SK-N-SH (cell line): ENCODE measurements around the gene TMEM184A. TPM values are rescaled to one million over a fixed set of nuclear protein-coding genes. Genes with fewer than 3 reads are reported as not detected.
A peak's percentile ranks its signal among the peaks of the same experiment; 100 is the strongest.

Experiments
- CTCF ChIA-PET: fragments of 300-600, 350-600 bp; formaldehyde crosslinking; extraction: SDS; loops from one replicate; lab custom pipeline; 2021; lab: Yijun Ruan, JAX
- POLR2A ChIA-PET: fragments of 350-600 bp; sonication (Branson Sonifier 250); formaldehyde crosslinking; extraction: SDS; loops from one replicate; lab custom pipeline; 2020; ENCODE audit warnings: antibody characterized with exemption, inconsistent platforms; lab: Yijun Ruan, JAX
- DNase-seq: peaks from one replicate; pipeline ENCODE4 v3.0.0; 2012
- H2AFZ ChIP-seq: fragments of 200-600 bp; sonication (generic); 2 replicates; pipeline ENCODE4 v1.8.1; 2016; ENCODE audit warnings: antibody characterized with exemption, mild to moderate bottlenecking, low read depth
- H3F3A ChIP-seq: fragments of 200-600 bp; sonication (generic); replicated peaks from 2 replicates; pipeline ENCODE3; 2016; ENCODE audit warnings: antibody characterized with exemption, mild to moderate bottlenecking; ENCODE audit not compliant: insufficient read depth
- H3K27ac ChIP-seq, 2 experiments: fragments of 200-500 bp in 1 of 2; fragments of 200-600 bp in 1 of 2; sonication (Bioruptor generic) in 1 of 2; sonication (generic), shearing (Covaris generic) in 1 of 2; 2 replicates each; pipeline versions ENCODE4 v1.5.1 to v1.6.1; 2014 to 2016; ENCODE audit warnings: low read depth in 2 of 2, inconsistent platforms in 1 of 2, low read length in 1 of 2, mild to moderate bottlenecking in 1 of 2, mixed read lengths in 1 of 2
- H3K27me3 ChIP-seq: fragments of 200-600 bp; sonication (generic), shearing (Covaris generic); 2 replicates; pipeline ENCODE4 v1.6.1; 2016; ENCODE audit warnings: mixed run types; ENCODE audit not compliant: insufficient read depth
- H3K36me3 ChIP-seq, 2 experiments: fragments of 200-500 bp in 1 of 2; fragments of 200-600 bp in 1 of 2; sonication (Bioruptor generic) in 1 of 2; sonication (generic) in 1 of 2; replicated peaks in 1 of 2; 2 replicates each; pipeline versions ENCODE3 to v1.5.1; 2014 to 2016; ENCODE audit warnings: low read length in 1 of 2, mild to moderate bottlenecking in 1 of 2; ENCODE audit not compliant: insufficient read depth in 2 of 2, control insufficient read depth in 1 of 2
- H3K4me1 ChIP-seq, 2 experiments: fragments of 200-500 bp in 1 of 2; fragments of 200-600 bp in 1 of 2; sonication (Bioruptor generic) in 1 of 2; sonication (generic), shearing (Covaris generic) in 1 of 2; 2 replicates each; pipeline versions ENCODE4 v1.5.1 to v1.6.1; 2014 to 2016; ENCODE audit warnings: low read depth in 1 of 2, low read length in 1 of 2, mixed run types in 1 of 2; ENCODE audit not compliant: insufficient read depth in 2 of 2, control insufficient read depth in 1 of 2
- H3K4me2 ChIP-seq: fragments of 200-600 bp; sonication (generic), shearing (Covaris generic); 2 replicates; pipeline ENCODE4 v1.6.1; 2017; ENCODE audit warnings: mixed run types
- H3K4me3 ChIP-seq, 2 experiments: fragments of 200-500 bp in 1 of 2; fragments of 200-600 bp in 1 of 2; sonication (Bioruptor generic) in 1 of 2; sonication (generic), shearing (Covaris generic) in 1 of 2; 2 replicates each; pipeline versions ENCODE4 v1.5.1 to v1.8.1; 2014 to 2016; ENCODE audit warnings: low read depth in 2 of 2, inconsistent platforms in 1 of 2, low read length in 1 of 2, mild to moderate bottlenecking in 1 of 2, mixed read lengths in 1 of 2, moderate library complexity in 1 of 2
- H3K79me2 ChIP-seq: fragments of 200-600 bp; sonication (generic); 2 replicates; pipeline ENCODE4 v1.8.1; 2017; ENCODE audit warnings: mild to moderate bottlenecking; ENCODE audit not compliant: insufficient read depth
- H3K9ac ChIP-seq: fragments of 200-600 bp; sonication (generic); 2 replicates; pipeline ENCODE4 v1.6.1; 2017; ENCODE audit warnings: mixed run types
- H3K9me2 ChIP-seq: fragments of 200-600 bp; sonication (generic); 2 replicates; pipeline ENCODE4 v1.6.1; 2017; ENCODE audit warnings: mixed run types
- H3K9me3 ChIP-seq: fragments of 200-600 bp; sonication (generic); 2 replicates; pipeline ENCODE4 v1.6.1; 2017; ENCODE audit warnings: mixed run types, mild to moderate bottlenecking, moderate library complexity
- H4K20me1 ChIP-seq: fragments of 200-600 bp; sonication (generic); 2 replicates; pipeline ENCODE4 v1.6.1; 2017; ENCODE audit warnings: mild to moderate bottlenecking, mixed run types; ENCODE audit not compliant: insufficient read depth
- ELF1 ChIP-seq: IDR thresholded peaks from 2 replicates; pipeline ENCODE4 v1.4.0; 2012
- EZH2phosphoT487 ChIP-seq: fragments of 200-600 bp; sonication (generic); IDR thresholded peaks from 2 replicates; pipeline ENCODE4 v1.6.1; 2017; ENCODE audit warnings: low read depth, mixed run types, mild to moderate bottlenecking, antibody characterized with exemption, moderate library complexity, borderline replicate concordance
- GABPA ChIP-seq: IDR thresholded peaks from 2 replicates; pipeline ENCODE4 v1.4.0; 2012; ENCODE audit warnings: low read depth, mild to moderate bottlenecking
- JUND ChIP-seq: IDR thresholded peaks from 2 replicates; pipeline ENCODE4 v1.4.0; 2012
- MAX ChIP-seq: IDR thresholded peaks from 2 replicates; pipeline ENCODE4 v1.4.0; 2012; ENCODE audit warnings: low read depth
- MEF2A ChIP-seq: IDR thresholded peaks from 2 replicates; pipeline ENCODE4 v1.4.0; 2012; ENCODE audit warnings: low read depth, borderline replicate concordance
- MXI1 ChIP-seq: IDR thresholded peaks from 2 replicates; pipeline ENCODE4 v1.6.1; 2012; ENCODE audit warnings: mild to moderate bottlenecking, low read depth, low read length, improper control_type of control experiment
- NFIC ChIP-seq: IDR thresholded peaks from 2 replicates; pipeline ENCODE4 v1.4.0; 2012; ENCODE audit warnings: borderline replicate concordance
- PBX3 ChIP-seq: IDR thresholded peaks from 2 replicates; pipeline ENCODE4; 2012
- RAD21 ChIP-seq: IDR thresholded peaks from 2 replicates; pipeline ENCODE4 v1.6.1; 2012; ENCODE audit warnings: mild to moderate bottlenecking, low read length
- SIN3A ChIP-seq: IDR thresholded peaks from 2 replicates; pipeline ENCODE4 v1.6.1; 2012; ENCODE audit warnings: low read depth, mild to moderate bottlenecking, low read length, moderate library complexity, borderline replicate concordance
- TAF1 ChIP-seq: IDR thresholded peaks from 2 replicates; pipeline ENCODE4 v1.6.1; 2012; ENCODE audit warnings: low read depth, mild to moderate bottlenecking, low read length, moderate library complexity, borderline replicate concordance
- TEAD4 ChIP-seq: IDR thresholded peaks from 2 replicates; pipeline ENCODE4 v1.4.0; 2012; ENCODE audit warnings: mild to moderate bottlenecking, borderline replicate concordance; ENCODE audit not compliant: insufficient read depth
- WGBS: methylation state at CpG from one replicate; pipeline ENCODE4 v1.1.6; 2017; ENCODE audit warnings: low lambda C conversion rate; 5-methylcytosine and 5-hydroxymethylcytosine counted together
- polyA plus RNA-seq, 3 experiments: library from polyadenylated mRNA; depleted of rRNA; stranded (reverse); fragments of >200 nt; gene quantifications; 2 replicates each; pipeline ENCODE4 v1.2.3, GENCODE V29; 2012

TMEM184A gene
- polyA plus RNA-seq, 1 of the 3 experiments (the other 2 are of a cell fraction), result 1.5 TPM

- Histone ChIP-seq H3K4me3 (no peak overlapping the region), H3F3A (no peaks in the 10 kb centered on the region), H3K27ac (peak overlapping the region in 1 of 2 experiments; percentile 85; a peak in 1 of 4 replicates), H3K9me2 (no peaks in the 10 kb centered on the region), H3K4me1 (peaks cover 0 to 65% of the 10 kb centered on the region in 2 experiments; a peak in 1 of 4 replicates), H3K27me3 (peaks cover 39% of the 10 kb centered on the region), H3K9ac (no peak overlapping the region), H2AFZ (no peak overlapping the region), H3K36me3 (no peaks in the 10 kb centered on the region), H3K4me2 (no peak overlapping the region), H3K79me2 (no peaks in the 10 kb centered on the region), H3K9me3 (no peaks in the 10 kb centered on the region), H4K20me1 (no peaks in the 10 kb centered on the region)
- TF ChIP-seq RAD21 (no peak), MXI1 (no peak)
- ChIA-PET POLR2A (interaction anchor here (1.3 kb wide), 1 partner anchor 46 kb away, joined by 3 read pairs; no protein-coding TSS in a partner anchor), CTCF (interaction anchor here (0.9 to 2.6 kb wide), 8 partner anchors 8 to 167 kb away, joined by 3 to 14 read pairs (median 6); no protein-coding TSS in a partner anchor)
- no peak for DNase-seq
- 74% methylated on average over 11 of the region's 15 CpGs for WGBS
These were observed 35.9 kb upstream of the TMEM184A start for GRCh38 chr7:1591876-1592275.

GRCh38 chr7:1591396-1591795 lies 35.4 kb upstream of the TMEM184A start:
- TF ChIP-seq ELF1, result no peak
- no peak for TF ChIP-seq NFIC
- TF ChIP-seq MEF2A, result no peak
- TF ChIP-seq MAX, result no peak
- no peak for TF ChIP-seq EZH2phosphoT487
- TF ChIP-seq GABPA, result no peak
- TF ChIP-seq TEAD4, result no peak
- no peak for TF ChIP-seq JUND
- no peak for TF ChIP-seq SIN3A
- no peak for TF ChIP-seq TAF1
- no peak for TF ChIP-seq PBX3
- TF ChIP-seq, all 33 proteins: peak for 0
- Histone ChIP-seq H3K4me3 (no peak overlapping the region), H3K4me1 (peaks cover 0 to 65% of the 10 kb centered on the region in 2 experiments; a peak in 1 of 4 replicates), H4K20me1 (no peaks in the 10 kb centered on the region), H3K9me3 (no peaks in the 10 kb centered on the region), H2AFZ (no peak overlapping the region), H3F3A (no peaks in the 10 kb centered on the region), H3K27me3 (peaks cover 39% of the 10 kb centered on the region), H3K9me2 (no peaks in the 10 kb centered on the region), H3K9ac (no peak overlapping the region), H3K36me3 (no peaks in the 10 kb centered on the region), H3K4me2 (no peak overlapping the region), H3K79me2 (no peaks in the 10 kb centered on the region), H3K27ac (peak overlapping the region in 1 of 2 experiments; percentile 85; a peak in 1 of 4 replicates)
- 64% methylated on average over 6 of the region's 6 CpGs for WGBS
- peak; percentile 31 for DNase-seq
- ChIA-PET CTCF (interaction anchor here (0.9 to 2.6 kb wide), 6 partner anchors 9 to 167 kb away, joined by 3 to 14 read pairs (median 7); no protein-coding TSS in a partner anchor), POLR2A (interaction anchor here (1.3 kb wide), 1 partner anchor 47 kb away, joined by 3 read pairs; no protein-coding TSS in a partner anchor)
